Immature natural killer cell (primary cell): ENCODE data around the gene PLEKHA4. TPM values are rescaled to one million over a fixed set of nuclear protein-coding genes. Genes with fewer than 3 reads are reported as not detected.
"Not testable (repeated sequence)": the region's sequence is repeated elsewhere in the genome, so short reads cannot be mapped to it uniquely, and the experiment has no call there.

Experiments used
- DNase-seq, 3 donors: peaks; one replicate each; pipeline ENCODE4 v3.0.0; 2022; ENCODE audit warnings: mixed read lengths in 1 of 3
- H3K27ac Mint-ChIP-seq, 6 donors: one replicate each; pipeline ENCODE4 v1.8.0; 2020; ENCODE audit warnings: mixed read lengths in 6 of 6, mild to moderate bottlenecking in 5 of 6, inconsistent platforms in 4 of 6, moderate library complexity in 3 of 6
- H3K27me3 Mint-ChIP-seq, 3 donors: one replicate each; pipeline ENCODE4 v1.8.0; 2020 to 2021; ENCODE audit warnings: low read depth in 3 of 3, mild to moderate bottlenecking in 3 of 3, mixed read lengths in 3 of 3, moderate library complexity in 3 of 3, inconsistent platforms in 1 of 3
- H3K36me3 Mint-ChIP-seq, 3 donors: one replicate each; pipeline ENCODE4 v1.8.0; 2020; ENCODE audit warnings: mixed read lengths in 3 of 3, inconsistent platforms in 2 of 3, mild to moderate bottlenecking in 2 of 3
- H3K4me1 Mint-ChIP-seq, 2 donors: one replicate each; pipeline ENCODE4 v1.8.0; 2020; ENCODE audit warnings: inconsistent platforms in 2 of 2, mild to moderate bottlenecking in 2 of 2, mixed read lengths in 2 of 2, moderate library complexity in 1 of 2
- H3K4me3 Mint-ChIP-seq, 5 donors: one replicate each; pipeline ENCODE4 v1.8.0; 2020; ENCODE audit warnings: mild to moderate bottlenecking in 5 of 5, mixed read lengths in 5 of 5, inconsistent platforms in 3 of 5, moderate library complexity in 3 of 5
- H3K9me3 Mint-ChIP-seq, 6 donors: one replicate each; pipeline ENCODE4 v1.8.0; 2020; ENCODE audit warnings: mild to moderate bottlenecking in 6 of 6, mixed read lengths in 6 of 6, inconsistent platforms in 4 of 6, moderate library complexity in 3 of 6
- polyA plus RNA-seq, 3 donors: library from polyadenylated mRNA; unstranded; fragments of 300-500 nt; fragmentation: Illumina TruSeq; gene quantifications; one replicate each; pipeline ENCODE4 v1.2.3, GENCODE V29; 2021

PLEKHA4 gene
- polyA plus RNA-seq = 1 to 10 TPM; 3.0 to 5.9 (median 4.8) TPM

GRCh38 chr19:48868114-48868886 lies at the start of gene PLEKHA4:
TSS of gene PLEKHA4 (minus strand) at chr19:48868617. CDS start at chr19:48867620, 997 bp downstream.
- Mint-ChIP-seq H3K4me1 (peaks cover 11 to 15% of the 10 kb centered on the region in 2 donors), H3K4me3 (no peak within 1 kb of the TSS), H3K27me3 (peaks cover 15 to 23% (median 17%) of the 10 kb centered on the region in 3 donors), H3K9me3 (no peaks in the 10 kb centered on the region), H3K36me3 (peaks cover 4% of the 10 kb centered on the region in 3 donors), H3K27ac (peak within 1 kb of the TSS in 4 of 6 donors; percentile 7 to 69 (median 39))
- no peak for DNase-seq

- Mint-ChIP-seq H3K9me3 (no peaks in the 10 kb centered on the region), H3K4me3 (no peak overlapping the region), H3K36me3 (peaks cover 8 to 17% (median 13%) of the 10 kb centered on the region in 3 donors), H3K4me1 (no peaks in the 10 kb centered on the region), H3K27me3 (peaks cover 0 to 2% (median 1%) of the 10 kb centered on the region in 3 donors), H3K27ac (no peak overlapping the region)
- no peak for DNase-seq
Observed at GRCh38 chr19:48918071-48918470, 49.7 kb upstream of the PLEKHA4 start.

- Mint-ChIP-seq H3K27ac (peak overlapping the region in 1 of 6 donors; percentile 54), H3K4me1 (no peaks in the 10 kb centered on the region), H3K9me3 (no peaks in the 10 kb centered on the region), H3K36me3 (peaks cover 17 to 30% (median 23%) of the 10 kb centered on the region in 3 donors), H3K4me3 (no peak overlapping the region), H3K27me3 (peaks cover 0 to 3% (median 0%) of the 10 kb centered on the region in 3 donors)
- DNase-seq = no peak
Observed at GRCh38 chr19:48915757-48916156, 47.3 kb upstream of the PLEKHA4 start.

GRCh38 chr19:48914181-48914580 lies 45.8 kb upstream of the PLEKHA4 start:
- H3K4me1 Mint-ChIP-seq = no peaks in the 10 kb centered on the region
- peaks cover 21 to 31% (median 23%) of the 10 kb centered on the region in 3 donors for H3K36me3 Mint-ChIP-seq
- no peak overlapping the region for H3K27ac Mint-ChIP-seq
- H3K4me3 Mint-ChIP-seq = no peak overlapping the region
- H3K27me3 Mint-ChIP-seq = peaks cover 0 to 3% (median 0%) of the 10 kb centered on the region in 3 donors
- DNase-seq = no peak
- no peaks in the 10 kb centered on the region for H3K9me3 Mint-ChIP-seq

- H3K4me1 Mint-ChIP-seq = no peaks in the 10 kb centered on the region
- H3K4me3 Mint-ChIP-seq = no peak overlapping the region
- H3K9me3 Mint-ChIP-seq = no peaks in the 10 kb centered on the region
- peaks cover 21 to 38% (median 23%) of the 10 kb centered on the region in 3 donors for H3K36me3 Mint-ChIP-seq
- DNase-seq = peak in 2 of 3 donors; percentile 7 to 20
- H3K27ac Mint-ChIP-seq = peak overlapping the region in 1 of 6 donors; percentile 40
- H3K27me3 Mint-ChIP-seq = peaks cover 0 to 2% (median 0%) of the 10 kb centered on the region in 3 donors
Observed at GRCh38 chr19:48913114-48913889, 44.9 kb upstream of the PLEKHA4 start.

- Mint-ChIP-seq H3K4me3 (no peak overlapping the region), H3K27me3 (peaks cover 0 to 2% (median 0%) of the 10 kb centered on the region in 3 donors), H3K9me3 (no peaks in the 10 kb centered on the region), H3K27ac (no peak overlapping the region), H3K4me1 (no peaks in the 10 kb centered on the region), H3K36me3 (peaks cover 24 to 45% (median 25%) of the 10 kb centered on the region in 3 donors)
- DNase-seq = no peak
Observed at GRCh38 chr19:48910803-48911202, 42.4 kb upstream of the PLEKHA4 start.

GRCh38 chr19:48909424-48910077 lies 41.1 kb upstream of the PLEKHA4 start:
- not testable (repeated sequence) for H3K27me3 Mint-ChIP-seq, H3K27ac Mint-ChIP-seq, H3K4me3 Mint-ChIP-seq, DNase-seq, H3K4me1 Mint-ChIP-seq, H3K9me3 Mint-ChIP-seq
- H3K36me3 Mint-ChIP-seq = peaks cover 22 to 43% (median 29%) of the 10 kb centered on the region in 3 donors

GRCh38 chr19:48907671-48908070 lies 39.3 kb upstream of the PLEKHA4 start:
- Mint-ChIP-seq H3K27ac (no peak overlapping the region), H3K27me3 (peaks cover 0 to 2% (median 0%) of the 10 kb centered on the region in 3 donors), H3K4me1 (peaks cover under 1 to 2% of the 10 kb centered on the region in 2 donors), H3K36me3 (peaks cover 10 to 35% (median 18%) of the 10 kb centered on the region in 3 donors), H3K9me3 (no peaks in the 10 kb centered on the region), H3K4me3 (no peak overlapping the region)
- DNase-seq = no peak

GRCh38 chr19:48906324-48906723 lies 37.9 kb upstream of the PLEKHA4 start:
- Mint-ChIP-seq H3K4me1 (peaks cover 7 to 14% of the 10 kb centered on the region in 2 donors), H3K9me3 (no peaks in the 10 kb centered on the region), H3K27ac (no peak overlapping the region), H3K4me3 (no peak overlapping the region), H3K36me3 (peaks cover 4 to 31% (median 13%) of the 10 kb centered on the region in 3 donors), H3K27me3 (peaks cover 0 to 1% (median 0%) of the 10 kb centered on the region in 3 donors)
- DNase-seq = no peak

- no peak overlapping the region for H3K27ac Mint-ChIP-seq
- peaks cover 0 to 1% (median 0%) of the 10 kb centered on the region in 3 donors for H3K27me3 Mint-ChIP-seq
- peaks cover 14 to 20% of the 10 kb centered on the region in 2 donors for H3K4me1 Mint-ChIP-seq
- no peaks in the 10 kb centered on the region for H3K9me3 Mint-ChIP-seq
- no peak for DNase-seq
- H3K36me3 Mint-ChIP-seq = peaks cover 7 to 27% (median 10%) of the 10 kb centered on the region in 3 donors
- no peak overlapping the region for H3K4me3 Mint-ChIP-seq
Observed at GRCh38 chr19:48905664-48906063, 37.2 kb upstream of the PLEKHA4 start.

GRCh38 chr19:48903788-48904187 lies 35.4 kb upstream of the PLEKHA4 start:
- peaks cover 27 to 34% of the 10 kb centered on the region in 2 donors for H3K4me1 Mint-ChIP-seq
- H3K27me3 Mint-ChIP-seq, H3K9me3 Mint-ChIP-seq, H3K27ac Mint-ChIP-seq, H3K4me3 Mint-ChIP-seq, DNase-seq: not testable (repeated sequence)
- peaks cover 7 to 25% (median 8%) of the 10 kb centered on the region in 3 donors for H3K36me3 Mint-ChIP-seq

GRCh38 chr19:48902291-48902690 lies 33.9 kb upstream of the PLEKHA4 start:
- Mint-ChIP-seq H3K4me1 (peaks cover 27 to 34% of the 10 kb centered on the region in 2 donors), H3K4me3 (peak overlapping the region in 1 of 5 donors; percentile 38), H3K36me3 (peaks cover 7 to 16% (median 8%) of the 10 kb centered on the region in 3 donors)
- not testable (repeated sequence) for H3K27me3 Mint-ChIP-seq, H3K9me3 Mint-ChIP-seq, DNase-seq, H3K27ac Mint-ChIP-seq
